H1 (cell line): ENCODE results near the gene SIAH3. TPM values are rescaled to one million over a fixed set of nuclear protein-coding genes. Genes with fewer than 3 reads are reported as not detected.

ENCODE experiments used
- CTCF ChIA-PET: fragments of 300-600 bp; sonication (Branson Sonifier 250); formaldehyde crosslinking; loops from one replicate; lab custom pipeline; 2021; ENCODE audit not compliant: partially characterized antibody; lab: Charles Lee
- POLR2A ChIA-PET: fragments of 300-600 bp; sonication (Branson Sonifier 250); formaldehyde crosslinking; loops from one replicate; lab custom pipeline; 2021; ENCODE audit warnings: inconsistent platforms; ENCODE audit not compliant: partially characterized antibody; lab: Charles Lee
- DNase-seq, 2 experiments: peaks; one replicate each; pipeline versions ENCODE4 v3.0.0 to v3.0.0-alpha.2; 2010 to 2022; ENCODE audit warnings: low spot score in 2 of 2, low read depth in 1 of 2, mixed read lengths in 1 of 2
- FAIRE-seq: peaks from 2 replicates; lab custom pipeline; 2011; peaks lifted over from hg19 to GRCh38; lab: Jason Lieb, UNC
- H2AFZ ChIP-seq: 2 replicates; pipeline ENCODE4 v1.8.1; 2012; ENCODE audit warnings: low read length, inconsistent platforms
- H2AK5ac ChIP-seq: 2 replicates; pipeline ENCODE4 v1.6.1; 2013; ENCODE audit warnings: low read depth, low read length
- H2BK120ac ChIP-seq: replicated peaks from 2 replicates; pipeline ENCODE3; 2013; ENCODE audit warnings: low read depth, low read length, inconsistent platforms
- H2BK12ac ChIP-seq: 2 replicates; pipeline ENCODE4 v1.6.1; 2013; ENCODE audit warnings: low read depth, low read length
- H2BK15ac ChIP-seq: 2 replicates; pipeline ENCODE4 v1.6.1; 2013; ENCODE audit warnings: low read length
- H2BK20ac ChIP-seq: 2 replicates; pipeline ENCODE4 v1.6.1; 2013; ENCODE audit warnings: low read length
- H2BK5ac ChIP-seq: 2 replicates; pipeline ENCODE4 v1.6.1; 2013; ENCODE audit warnings: low read depth, low read length
- H3K14ac ChIP-seq: 2 replicates; pipeline ENCODE4 v1.6.1; 2013; ENCODE audit warnings: inconsistent platforms; ENCODE audit not compliant: insufficient read length
- H3K18ac ChIP-seq: 2 replicates; pipeline ENCODE4 v1.6.1; 2013; ENCODE audit warnings: low read length; ENCODE audit errors: extremely low read depth
- H3K23ac ChIP-seq: 2 replicates; pipeline ENCODE4 v1.6.1; 2013; ENCODE audit warnings: inconsistent platforms; ENCODE audit not compliant: insufficient read length
- H3K23me2 ChIP-seq: 2 replicates; pipeline ENCODE4 v1.6.1; 2013; ENCODE audit warnings: low read depth, low read length
- H3K27ac ChIP-seq: 2 replicates; pipeline ENCODE4 v1.6.1; 2011; ENCODE audit warnings: low read depth, low read length, inconsistent platforms
- H3K27me3 ChIP-seq, 4 experiments: replicated peaks in 1 of 4; 1 replicate in 1 of 4; 2 replicates in 3 of 4; pipeline versions ENCODE4 v1.6.1 to v1.8.1; 2011 to 2013; ENCODE audit warnings: low read length in 3 of 4, mild to moderate bottlenecking in 3 of 4, inconsistent platforms in 2 of 4, mixed read lengths in 2 of 4, moderate library complexity in 1 of 4; ENCODE audit not compliant: control insufficient read depth in 3 of 4, insufficient read depth in 3 of 4; ENCODE audit errors: extremely low read depth in 1 of 4
- H3K36me3 ChIP-seq, 4 experiments: 2 replicates each; pipeline versions ENCODE4 v1.6.1 to v1.8.1; 2011 to 2013; ENCODE audit warnings: mild to moderate bottlenecking in 4 of 4, low read length in 3 of 4, moderate library complexity in 2 of 4, control low read depth in 1 of 4, inconsistent platforms in 1 of 4; ENCODE audit not compliant: insufficient read depth in 4 of 4, control insufficient read depth in 2 of 4
- H3K4ac ChIP-seq: replicated peaks from 2 replicates; pipeline ENCODE3; 2013; ENCODE audit warnings: low read length, low read depth, mixed read lengths, inconsistent platforms; ENCODE audit not compliant: insufficient read length
- H3K4me1 ChIP-seq, 4 experiments: replicated peaks in 1 of 4; 1 replicate in 1 of 4; 2 replicates in 3 of 4; pipeline versions ENCODE4 v1.6.1 to v1.8.1; 2011 to 2013; ENCODE audit warnings: low read length in 3 of 4, inconsistent platforms in 2 of 4, mixed read lengths in 1 of 4; ENCODE audit not compliant: insufficient read depth in 4 of 4, control insufficient read depth in 3 of 4
- H3K4me2 ChIP-seq, 2 experiments: 2 replicates each; pipeline versions ENCODE4 v1.6.1 to v1.8.1; 2011 to 2013; ENCODE audit warnings: low read depth in 2 of 2, low read length in 2 of 2, control low read depth in 1 of 2, inconsistent platforms in 1 of 2, mild to moderate bottlenecking in 1 of 2; ENCODE audit not compliant: insufficient read depth in 1 of 2
- H3K4me3 ChIP-seq, 4 experiments: fragments of 200-600, 300-600 bp in 1 of 4; sonication (generic), shearing (Covaris generic), sonication (Bioruptor Twin) in 1 of 4; 2 replicates each; pipeline versions ENCODE4 v1.5.1 to v1.8.1; 2011 to 2016; ENCODE audit warnings: low read length in 4 of 4, low read depth in 3 of 4, control low read depth in 2 of 4, inconsistent platforms in 2 of 4, mild to moderate bottlenecking in 2 of 4, mixed read lengths in 1 of 4, moderate library complexity in 1 of 4; ENCODE audit not compliant: insufficient read depth in 2 of 4; ENCODE audit errors: extremely low read depth in 1 of 4
- H3K56ac ChIP-seq: replicated peaks from 2 replicates; pipeline ENCODE3; 2013; ENCODE audit warnings: low read depth, mild to moderate bottlenecking, mixed read lengths, low read length, inconsistent platforms; ENCODE audit not compliant: insufficient read length
- H3K79me1 ChIP-seq: 2 replicates; pipeline ENCODE4 v1.6.1; 2013; ENCODE audit warnings: low read depth, low read length, control low read depth
- H3K79me2 ChIP-seq, 2 experiments: 2 replicates each; pipeline versions ENCODE4 v1.6.1 to v1.8.1; 2012 to 2013; ENCODE audit warnings: low read length in 2 of 2, mild to moderate bottlenecking in 2 of 2, inconsistent platforms in 1 of 2; ENCODE audit not compliant: insufficient read depth in 2 of 2, control insufficient read depth in 1 of 2
- H3K9ac ChIP-seq, 4 experiments: replicated peaks in 1 of 4; 1 replicate in 1 of 4; 2 replicates in 3 of 4; pipeline versions ENCODE4 v1.6.1 to v1.8.1; 2011 to 2013; ENCODE audit warnings: low read depth in 3 of 4, low read length in 3 of 4, control low read depth in 2 of 4, mild to moderate bottlenecking in 2 of 4, moderate library complexity in 2 of 4, inconsistent platforms in 1 of 4; ENCODE audit errors: extremely low read depth in 1 of 4
- H3K9me3 ChIP-seq, 2 experiments: 2 replicates each; pipeline versions ENCODE4 v1.6.1 to v1.8.1; 2012 to 2013; ENCODE audit warnings: mild to moderate bottlenecking in 2 of 2, moderate library complexity in 2 of 2, control low read depth in 1 of 2, inconsistent platforms in 1 of 2, low read depth in 1 of 2, low read length in 1 of 2, mixed read lengths in 1 of 2; ENCODE audit not compliant: insufficient read depth in 2 of 2
- H4K20me1 ChIP-seq, 2 experiments: replicated peaks in 1 of 2; 2 replicates each; pipeline versions ENCODE3 to v1.8.1; 2011 to 2013; ENCODE audit warnings: inconsistent platforms in 2 of 2, low read length in 2 of 2, mild to moderate bottlenecking in 1 of 2; ENCODE audit not compliant: insufficient read depth in 2 of 2, control insufficient read depth in 1 of 2
- H4K5ac ChIP-seq: 2 replicates; pipeline ENCODE4 v1.6.1; 2013; ENCODE audit warnings: low read length, low read depth, mixed read lengths, inconsistent platforms; ENCODE audit not compliant: insufficient read length
- H4K8ac ChIP-seq: 2 replicates; pipeline ENCODE4 v1.8.0; 2013; ENCODE audit warnings: mild to moderate bottlenecking, moderate library complexity, low read length, inconsistent platforms; ENCODE audit not compliant: insufficient read depth; ENCODE audit errors: extremely low read depth
- H4K91ac ChIP-seq: replicated peaks from 2 replicates; pipeline ENCODE3; 2013; ENCODE audit warnings: low read length, mixed read lengths, inconsistent platforms; ENCODE audit not compliant: insufficient read length
- ASH2L ChIP-seq: fragments of 200-600, 300-600 bp; sonication (generic); IDR thresholded peaks from one replicate; pipeline ENCODE4 v1.7.1; 2017; ENCODE audit warnings: low read length
- BCL11A ChIP-seq, 2 experiments: IDR thresholded peaks; one replicate each; pipeline ENCODE4 v1.6.1; 2011; ENCODE audit warnings: low read depth in 2 of 2, low read length in 2 of 2, mild to moderate bottlenecking in 2 of 2
- POLR2AphosphoS5 ChIP-seq: IDR thresholded peaks from 2 replicates; pipeline ENCODE4 v1.6.1; 2011; ENCODE audit warnings: low read depth, low read length
- RAD21 ChIP-seq, 2 experiments: IDR thresholded peaks in 1 of 2; conservative IDR thresholded peaks in 1 of 2; 2 replicates each; pipeline ENCODE4 v1.6.1; 2011; ENCODE audit warnings: low read depth in 2 of 2, low read length in 2 of 2, improper control_type of control experiment in 1 of 2, inconsistent platforms in 1 of 2, mild to moderate bottlenecking in 1 of 2, moderate library complexity in 1 of 2
- RNF2 ChIP-seq: fragments of 200-900, 300-1000 bp; sonication (generic); IDR thresholded peaks from 2 replicates; pipeline ENCODE4 v1.7.1; 2016; ENCODE audit warnings: borderline replicate concordance, low read depth, mild to moderate bottlenecking, antibody characterized with exemption, low read length; ENCODE audit not compliant: poor library complexity, severe bottlenecking; ENCODE audit errors: missing control alignments
- SIN3A ChIP-seq, 2 experiments: IDR thresholded peaks in 1 of 2; conservative IDR thresholded peaks in 1 of 2; 2 replicates each; pipeline ENCODE4 v1.6.1; 2011 to 2012; ENCODE audit warnings: low read length in 2 of 2, improper control_type of control experiment in 1 of 2, low read depth in 1 of 2, mild to moderate bottlenecking in 1 of 2
- SP1 ChIP-seq: IDR thresholded peaks from 2 replicates; pipeline ENCODE4 v1.6.1; 2011; ENCODE audit warnings: low read depth, low read length
- SP2 ChIP-seq: IDR thresholded peaks from 2 replicates; pipeline ENCODE4 v1.6.1; 2012; ENCODE audit warnings: mild to moderate bottlenecking, low read length, inconsistent platforms
- SP4 ChIP-seq: IDR thresholded peaks from 2 replicates; pipeline ENCODE4 v1.6.1; 2012; ENCODE audit warnings: low read length, inconsistent platforms
- TCF12 ChIP-seq: IDR thresholded peaks from 2 replicates; pipeline ENCODE4 v1.6.1; 2011; ENCODE audit warnings: low read depth, mild to moderate bottlenecking, low read length
- USF2 ChIP-seq: IDR thresholded peaks from 2 replicates; pipeline ENCODE4 v1.6.1; 2011; ENCODE audit warnings: low read length, improper control_type of control experiment
- ZNF274 ChIP-seq: IDR thresholded peaks from 2 replicates; pipeline ENCODE4 v1.7.0; 2012; ENCODE audit warnings: low read length, borderline replicate concordance; ENCODE audit errors: extremely low read depth
- WGBS, 2 experiments: shearing (Covaris generic) in 1 of 2; methylation state at CpG; one replicate each; pipeline versions ENCODE4 v1.1.6 to v1.1.7; 2013 to 2015; ENCODE audit warnings: low lambda C conversion rate in 2 of 2, mixed read lengths in 2 of 2, inconsistent platforms in 1 of 2, low coverage in 1 of 2, missing lambda C conversion rate in 1 of 2; ENCODE audit not compliant: insufficient replicate concordance in 2 of 2, insufficient coverage in 1 of 2, insufficient read length in 1 of 2; ENCODE audit errors: extremely low coverage in 1 of 2, missing lambda C conversion rate in 1 of 2; 5-methylcytosine and 5-hydroxymethylcytosine counted together
- polyA plus RNA-seq, 7 experiments: library from polyadenylated mRNA; depleted of rRNA in 3 of 7; stranded (reverse) in 5 of 7; unstranded in 2 of 7; fragments of >200 nt in 5 of 7; fragments of 200-250 nt in 2 of 7; gene quantifications; 1 replicate in 5 of 7; 2 replicates in 1 of 7; 4 replicates in 1 of 7; pipeline versions ENCODE4 v1.2.1 to v1.2.3, GENCODE V29; 2011 to 2013; ENCODE audit warnings: missing spikeins in 2 of 7, mixed read lengths in 2 of 7
- total RNA-seq: library from RNA; stranded (reverse); fragmentation: NEBNext Ultra II Directional; extraction: Animal tissue kit (Norgen Biotek cat#: 25700); gene quantifications from 2 replicates; pipeline ENCODE4 v1.2.1, GENCODE V29; 2021
- TF ChIP-seq, protein P1 (sequence below): IDR thresholded peaks from 2 replicates; pipeline ENCODE4 v1.6.1; 2011; ENCODE audit warnings: low read depth, mild to moderate bottlenecking, low read length; ENCODE audit not compliant: insufficient read depth

SIAH3 gene
- total and polyA plus RNA-seq, 2 of the 8 experiments (the other 6 are each of a cell fraction or from before 2014, with no cell fraction given): 0.15 to 0.17 TPM

DNA sequence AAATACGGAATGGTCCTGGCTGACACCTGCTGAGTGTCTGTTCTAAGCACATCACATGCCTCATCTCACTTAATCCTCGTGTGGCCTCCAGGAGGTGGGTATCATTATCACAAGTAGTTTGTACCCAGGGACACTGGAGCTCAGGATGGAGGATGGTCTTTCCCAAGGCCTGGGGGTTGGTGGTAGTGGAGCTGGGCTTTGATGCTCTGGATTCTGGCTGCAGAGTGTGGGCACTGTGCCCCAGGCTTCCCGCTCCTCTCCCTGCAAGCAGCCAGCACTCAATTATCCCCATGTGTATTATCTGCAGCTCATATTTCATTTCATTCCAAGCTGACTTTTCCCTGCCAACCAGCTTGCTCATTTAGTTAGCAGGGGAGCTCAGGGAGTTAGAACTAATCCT, 52.1 kb downstream of the SIAH3 start:
- Histone ChIP-seq H3K4me1 (0 out of 7 replicates have a peak, but pooled peaks cover 0 to 3% (median 0%) of the 10 kb centered on the region in 4 experiments), H2AFZ (no peak overlapping the region), H2BK5ac (no peak overlapping the region), H4K5ac (no peak overlapping the region), H3K9ac (no peak overlapping the region; a peak in 1 of 7 replicates), H3K4me2 (no peak overlapping the region), H3K23ac (no peak overlapping the region), H4K20me1 (no peaks in the 10 kb centered on the region), H3K79me2 (no peaks in the 10 kb centered on the region), H3K9me3 (no peaks in the 10 kb centered on the region), H2BK120ac (no peak overlapping the region), H3K27ac (no peak overlapping the region), H2BK15ac (no peak overlapping the region), H4K8ac (no peak overlapping the region), H2BK12ac (no peak overlapping the region), H3K27me3 (no peaks in the 10 kb centered on the region), H4K91ac (no peak overlapping the region), H3K79me1 (no peaks in the 10 kb centered on the region), H2BK20ac (no peak overlapping the region), H3K23me2 (no peaks in the 10 kb centered on the region), H3K56ac (no peak overlapping the region), H3K18ac (no peak overlapping the region), H3K4ac (no peak overlapping the region), H2AK5ac (no peak overlapping the region), H3K4me3 (no peak overlapping the region), H3K36me3 (no peaks in the 10 kb centered on the region; a peak in 1 of 8 replicates), H3K14ac (no peak overlapping the region)
- CTCF ChIA-PET: no interaction called here
- 89% methylated on average over 3 of the region's 3 CpGs; no CpG with 5 or more reads in 1 of the 2 experiments for WGBS, 2 experiments
- DNase-seq (no peak), FAIRE-seq (no peak)
- POLR2A ChIA-PET: no interaction called here
- TF ChIP-seq, protein P1, sequence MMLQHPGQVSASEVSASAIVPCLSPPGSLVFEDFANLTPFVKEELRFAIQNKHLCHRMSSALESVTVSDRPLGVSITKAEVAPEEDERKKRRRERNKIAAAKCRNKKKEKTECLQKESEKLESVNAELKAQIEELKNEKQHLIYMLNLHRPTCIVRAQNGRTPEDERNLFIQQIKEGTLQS: no peak
- TF ChIP-seq POLR2AphosphoS5 (no peak), SP2 (no peak), TCF12 (no peak), USF2 (no peak), SP1 (no peak), SP4 (no peak), RNF2 (no peak), ZNF274 (no peak), SIN3A (conservative IDR thresholded peaks at IDR 0.05 in 1 of 2, IDR thresholded peaks at IDR 0.05 in 1 of 2; ENCODE audit: low read depth in 1 of 2, low read length in 2 of 2) (no peak), RAD21 (IDR thresholded peaks at IDR 0.05 in 1 of 2, conservative IDR thresholded peaks at IDR 0.05 in 1 of 2; ENCODE audit: low read depth in 2 of 2, low read length in 2 of 2) (no peak), ASH2L (no peak), BCL11A (IDR thresholded peaks at IDR 0.05; ENCODE audit: low read depth in 2 of 2, low read length in 2 of 2) (no peak)
